Measurements from ENCODE around the gene SEC14L5. TPM values are rescaled to one million over a fixed set of nuclear protein-coding genes. Genes with fewer than 3 reads are reported as not detected.

SEC14L5 gene
- total RNA-seq, 2 donors from 2014 or later = 0.74 to 0.77 TPM

GRCh38 chr16:5022521-5022920 is 64.4 kb downstream of the SEC14L5 start:
- Histone ChIP-seq H3K4me3 (no peak overlapping the region), H3K4me1 (replicated peaks) (no peaks in the 10 kb centered on the region), H3K27ac (no peak overlapping the region), H3K9me3 (no peaks in the 10 kb centered on the region), H3K36me3 (no peaks in the 10 kb centered on the region), H3K27me3 (replicated peaks; ENCODE audit: insufficient read depth) (no peaks in the 10 kb centered on the region)
- WGBS = 86% methylated on average over 5 of the region's 6 CpGs
- intact Hi-C loops (cut with DNase I) = no loop called here
- no peak for DNase-seq (ENCODE audit: low spot score)
- TF ChIP-seq POLR2AphosphoS5 (IDR thresholded peaks at IDR 0.05) (no peak), POLR2A (IDR thresholded peaks at IDR 0.05) (no peak)

DNA sequence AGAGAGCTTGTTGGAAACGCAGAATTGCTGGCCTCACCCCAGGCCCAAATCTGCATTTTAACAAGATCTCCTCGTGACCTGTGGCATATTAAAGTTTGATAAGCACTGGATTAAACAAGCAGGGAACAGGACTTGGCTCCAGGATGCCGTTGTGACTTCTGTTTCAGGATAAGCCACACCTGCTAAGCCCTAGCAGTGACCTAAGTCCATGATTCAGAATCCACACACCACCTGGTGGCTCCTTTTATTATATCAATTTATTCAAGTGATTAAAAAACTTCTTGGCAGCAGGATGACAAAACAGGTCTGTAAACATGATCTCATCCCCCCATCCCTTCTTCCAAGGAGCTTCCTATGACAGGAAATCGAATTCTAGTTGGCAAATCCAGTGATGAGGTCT is 66.5 kb downstream of the SEC14L5 start:
- H3K27ac ChIP-seq = no peak overlapping the region
- no peaks in the 10 kb centered on the region for H3K4me1 ChIP-seq (replicated peaks)
- H3K36me3 ChIP-seq = no peaks in the 10 kb centered on the region
- TF ChIP-seq CTCF (IDR thresholded peaks at IDR 0.05) = peak in 2 of 4 experiments; percentile 21 to 33
- no peak for TF ChIP-seq POLR2A (IDR thresholded peaks at IDR 0.05)
- 38% methylated on average over 4 of the region's 4 CpGs for WGBS
- peak; percentile 16 for DNase-seq (ENCODE audit: low spot score)
- no peaks in the 10 kb centered on the region for H3K9me3 ChIP-seq
- no peak overlapping the region for H3K4me3 ChIP-seq
- intact Hi-C loops (cut with DNase I) = no loop called here
- H3K27me3 ChIP-seq (replicated peaks; ENCODE audit: insufficient read depth) = no peaks in the 10 kb centered on the region

- no peak overlapping the region for H3K27ac ChIP-seq
- no peaks in the 10 kb centered on the region for H3K9me3 ChIP-seq
- DNase-seq (ENCODE audit: low spot score) = no peak
- TF ChIP-seq CTCF (IDR thresholded peaks at IDR 0.05) = no peak
- TF ChIP-seq POLR2AphosphoS5 (IDR thresholded peaks at IDR 0.05) = no peak
- H3K36me3 ChIP-seq = no peaks in the 10 kb centered on the region
- 35% methylated on average over 12 of the region's 17 CpGs for WGBS
- H3K4me3 ChIP-seq = no peak overlapping the region
- H3K4me1 ChIP-seq (replicated peaks) = no peaks in the 10 kb centered on the region
- intact Hi-C loops (cut with DNase I) = no loop called here
- no peaks in the 10 kb centered on the region for H3K27me3 ChIP-seq (replicated peaks; ENCODE audit: insufficient read depth)
Measured at GRCh38 chr16:5025171-5025632, 67.1 kb downstream of the SEC14L5 start.

- intact Hi-C loops (cut with DNase I) = no loop called here
- Histone ChIP-seq H3K9me3 (no peaks in the 10 kb centered on the region), H3K4me1 (replicated peaks) (no peaks in the 10 kb centered on the region), H3K4me3 (no peak overlapping the region), H3K27ac (no peak overlapping the region), H3K27me3 (replicated peaks; ENCODE audit: insufficient read depth) (no peaks in the 10 kb centered on the region), H3K36me3 (no peaks in the 10 kb centered on the region)
- DNase-seq (ENCODE audit: low spot score) = no peak
- WGBS = 91% methylated on average over 8 of the region's 8 CpGs
- TF ChIP-seq POLR2AphosphoS5 (IDR thresholded peaks at IDR 0.05) (no peak), CTCF (IDR thresholded peaks at IDR 0.05) (no peak), POLR2A (IDR thresholded peaks at IDR 0.05) (no peak)
Measured at GRCh38 chr16:5026664-5027063, 68.5 kb downstream of the SEC14L5 start.

DNA sequence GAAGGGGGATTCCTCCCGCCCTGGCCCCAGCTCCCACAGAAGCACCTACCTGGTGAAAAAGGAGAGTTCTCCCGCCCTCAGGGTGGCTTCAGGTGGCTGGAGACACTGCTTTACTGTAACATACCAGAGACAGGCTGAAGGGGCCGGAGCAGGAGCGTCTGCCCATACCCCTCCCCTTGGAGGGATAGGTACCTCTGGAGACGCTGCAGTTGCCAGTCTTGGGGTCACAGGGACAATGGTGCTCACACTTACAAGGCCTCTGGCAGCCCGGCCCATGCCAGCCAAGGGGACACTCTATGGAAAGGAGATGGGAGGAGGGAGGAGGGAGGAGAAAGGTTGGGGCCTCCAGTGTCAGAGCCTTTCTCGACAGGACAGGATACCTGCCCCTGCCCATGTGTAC is 69.0 kb downstream of the SEC14L5 start:
- Histone ChIP-seq H3K4me1 (replicated peaks) (no peaks in the 10 kb centered on the region), H3K4me3 (no peak overlapping the region), H3K27ac (no peak overlapping the region), H3K27me3 (replicated peaks; ENCODE audit: insufficient read depth) (no peaks in the 10 kb centered on the region), H3K9me3 (no peaks in the 10 kb centered on the region), H3K36me3 (no peaks in the 10 kb centered on the region)
- 82% methylated on average over 7 of the region's 7 CpGs for WGBS
- no peak for DNase-seq (ENCODE audit: low spot score)
- intact Hi-C loops (cut with DNase I) = no loop called here
- no peak for TF ChIP-seq POLR2AphosphoS5 (IDR thresholded peaks at IDR 0.05)
- no peak for TF ChIP-seq POLR2A (IDR thresholded peaks at IDR 0.05)
- no peak for TF ChIP-seq CTCF (IDR thresholded peaks at IDR 0.05)

Measured in prostate gland (tissue), 2 donors.